ENCODE measurements around the gene SPX. TPM values are rescaled to one million over a fixed set of nuclear protein-coding genes. Genes with fewer than 3 reads are reported as not detected.

The SPX gene
- total and polyA plus RNA-seq, 7 donors, result 0.59 to 17.1 (median 2.4) TPM

DNA sequence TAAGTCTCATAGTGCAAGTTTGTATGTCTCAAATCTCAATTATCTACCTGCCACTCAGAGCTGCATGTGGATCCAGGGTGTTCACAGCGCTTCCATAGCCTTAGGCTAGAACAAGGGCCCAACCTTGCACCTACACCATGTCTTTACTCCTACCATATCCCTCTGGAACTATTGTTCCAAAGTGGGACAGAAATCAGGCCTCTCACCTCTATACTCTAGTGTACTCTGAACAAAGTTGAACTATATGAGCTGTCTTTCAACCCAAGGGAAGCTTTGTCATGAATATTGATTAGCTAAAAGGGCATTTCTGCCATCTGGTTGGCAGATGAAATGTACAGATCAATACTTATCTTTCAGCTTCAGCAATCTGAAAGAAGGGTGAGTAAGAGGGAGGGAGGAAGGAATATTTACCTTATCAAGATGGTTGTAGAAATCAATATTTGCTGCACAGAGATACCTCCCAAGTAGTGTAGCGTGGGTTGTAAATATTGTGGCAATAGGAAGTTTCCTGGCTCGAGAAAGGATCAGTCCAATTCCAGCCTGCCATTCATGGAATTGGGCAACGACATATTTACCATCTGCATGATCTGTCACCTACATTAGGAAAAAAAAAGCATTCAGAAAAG is 47.8 kb downstream of the SPX start:
- no peaks in the 10 kb centered on the region for H3K36me3 ChIP-seq (ENCODE audit: insufficient read depth in 1 of 2, low read depth in 1 of 2)
- intact Hi-C loops (cut with DNase I), result no loop called here
- no peaks in the 10 kb centered on the region for H3K27me3 ChIP-seq (ENCODE audit: insufficient read depth in 3 of 3, low read length in 2 of 3)
- TF ChIP-seq, protein P1, sequence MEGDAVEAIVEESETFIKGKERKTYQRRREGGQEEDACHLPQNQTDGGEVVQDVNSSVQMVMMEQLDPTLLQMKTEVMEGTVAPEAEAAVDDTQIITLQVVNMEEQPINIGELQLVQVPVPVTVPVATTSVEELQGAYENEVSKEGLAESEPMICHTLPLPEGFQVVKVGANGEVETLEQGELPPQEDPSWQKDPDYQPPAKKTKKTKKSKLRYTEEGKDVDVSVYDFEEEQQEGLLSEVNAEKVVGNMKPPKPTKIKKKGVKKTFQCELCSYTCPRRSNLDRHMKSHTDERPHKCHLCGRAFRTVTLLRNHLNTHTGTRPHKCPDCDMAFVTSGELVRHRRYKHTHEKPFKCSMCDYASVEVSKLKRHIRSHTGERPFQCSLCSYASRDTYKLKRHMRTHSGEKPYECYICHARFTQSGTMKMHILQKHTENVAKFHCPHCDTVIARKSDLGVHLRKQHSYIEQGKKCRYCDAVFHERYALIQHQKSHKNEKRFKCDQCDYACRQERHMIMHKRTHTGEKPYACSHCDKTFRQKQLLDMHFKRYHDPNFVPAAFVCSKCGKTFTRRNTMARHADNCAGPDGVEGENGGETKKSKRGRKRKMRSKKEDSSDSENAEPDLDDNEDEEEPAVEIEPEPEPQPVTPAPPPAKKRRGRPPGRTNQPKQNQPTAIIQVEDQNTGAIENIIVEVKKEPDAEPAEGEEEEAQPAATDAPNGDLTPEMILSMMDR (IDR thresholded peaks at IDR 0.05), result no peak
- H3K27ac ChIP-seq, result no peak overlapping the region
- H3K4me1 ChIP-seq, result no peaks in the 10 kb centered on the region
- ATAC-seq, result no peak
- 90 to 94% (median 92%) methylated on average over 4 of the region's 4 CpGs for WGBS, 3 donors
- no peak overlapping the region for H3K4me3 ChIP-seq
- H3K9me3 ChIP-seq, result no peaks in the 10 kb centered on the region
- no peak for DNase-seq

DNA sequence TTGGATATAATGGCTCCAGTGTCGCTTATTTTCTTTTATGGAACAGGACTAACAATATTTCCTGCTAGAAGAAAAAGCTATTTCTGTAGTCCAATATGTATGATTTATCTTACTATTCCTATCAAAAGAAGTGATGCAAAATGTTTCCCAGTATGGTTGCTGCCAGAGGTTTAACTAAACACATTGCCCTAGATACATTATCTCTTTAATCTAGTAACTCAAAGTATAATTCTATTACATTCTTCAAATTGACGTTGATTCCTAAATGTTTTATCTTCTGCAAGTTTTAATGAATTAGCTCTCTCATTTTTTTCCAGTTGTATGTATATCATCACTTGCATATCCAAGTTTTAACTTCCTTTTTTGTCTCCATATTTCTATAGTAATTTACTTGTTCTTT is 50.3 kb downstream of the SPX start:
- Histone ChIP-seq H3K4me3 (no peak overlapping the region), H3K4me1 (no peaks in the 10 kb centered on the region), H3K9me3 (no peaks in the 10 kb centered on the region), H3K36me3 (ENCODE audit: insufficient read depth in 1 of 2, low read depth in 1 of 2) (no peaks in the 10 kb centered on the region), H3K27ac (no peak overlapping the region), H3K27me3 (ENCODE audit: insufficient read depth in 3 of 3, low read length in 2 of 3) (no peaks in the 10 kb centered on the region)
- TF ChIP-seq, protein P1 (IDR thresholded peaks at IDR 0.05), result no peak
- intact Hi-C loops (cut with DNase I), result no loop called here
- no peak for ATAC-seq
- 90 to 92% (median 91%) methylated on average over 2 of the region's 2 CpGs for WGBS, 3 donors
- no peak for DNase-seq

DNA sequence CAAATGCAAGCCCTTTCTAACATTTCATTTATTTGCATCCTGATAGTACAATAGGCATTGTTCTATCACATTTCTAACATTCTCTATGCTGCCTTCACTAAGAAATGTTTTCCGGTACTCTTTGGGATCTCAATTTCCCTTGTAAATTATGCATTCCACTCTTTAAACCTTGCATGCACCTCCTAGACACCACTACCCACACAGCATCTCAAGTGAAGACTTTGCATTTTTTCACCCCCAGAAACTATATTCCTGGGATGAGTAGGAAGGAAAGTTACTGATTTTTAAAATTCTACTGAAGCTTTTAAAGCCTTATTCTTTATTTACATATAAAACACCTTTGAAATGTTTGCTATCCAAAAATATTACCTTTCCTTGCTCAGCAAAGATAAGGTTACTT is 51.4 kb downstream of the SPX start:
- Histone ChIP-seq H3K27ac (no peak overlapping the region), H3K27me3 (ENCODE audit: insufficient read depth in 3 of 3, low read length in 2 of 3) (no peaks in the 10 kb centered on the region), H3K4me1 (no peaks in the 10 kb centered on the region), H3K9me3 (no peaks in the 10 kb centered on the region), H3K4me3 (no peak overlapping the region), H3K36me3 (ENCODE audit: insufficient read depth in 1 of 2, low read depth in 1 of 2) (no peaks in the 10 kb centered on the region)
- intact Hi-C loops (cut with DNase I), result no loop called here
- 51 to 82% (median 78%) methylated on average over 1 of the region's 1 CpG for WGBS, 3 donors
- ATAC-seq (no peak), DNase-seq (no peak)
- TF ChIP-seq, protein P1 (IDR thresholded peaks at IDR 0.05), result no peak

DNA sequence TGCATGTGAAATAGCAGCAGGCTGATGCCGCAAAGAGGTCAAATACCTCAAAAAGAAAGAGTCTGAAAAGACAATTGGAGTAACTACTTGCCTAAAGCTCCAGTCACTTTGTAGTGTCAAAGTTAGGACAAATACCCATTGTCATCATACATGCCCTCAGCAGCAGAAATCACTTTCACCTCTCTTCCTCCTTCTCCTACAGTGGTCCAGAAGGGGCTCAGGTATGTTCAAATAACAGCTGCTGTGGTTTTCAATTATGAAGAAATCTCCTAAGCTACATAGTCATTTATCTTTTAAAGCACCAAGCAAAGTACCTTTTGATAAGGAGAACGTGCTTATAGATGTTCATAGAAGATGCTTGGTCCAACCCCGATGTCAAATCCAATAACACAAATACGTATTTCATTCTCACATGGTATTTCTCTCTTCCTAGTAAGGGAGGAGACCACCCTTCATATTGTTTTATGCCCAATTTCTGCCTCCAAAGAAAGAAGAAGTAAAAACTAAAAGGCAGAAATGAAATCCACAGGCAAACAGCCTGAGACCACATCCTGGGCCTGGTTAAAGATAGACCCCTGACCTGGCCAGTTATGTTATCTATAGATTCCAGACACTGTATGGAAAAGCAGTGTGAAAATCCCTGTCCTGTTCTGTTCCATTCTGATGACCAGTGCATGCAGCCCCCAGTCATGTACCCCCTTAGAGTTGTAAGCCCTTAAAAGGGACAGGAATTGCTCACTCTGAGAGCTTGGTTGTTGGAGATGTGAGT is 54.8 kb downstream of the SPX start:
- intact Hi-C loops (cut with DNase I), result no loop called here
- H3K4me3 ChIP-seq, result no peak overlapping the region
- WGBS, 3 donors, result 89 to 96% (median 90%) methylated on average over 4 of the region's 4 CpGs
- no peak for DNase-seq
- no peaks in the 10 kb centered on the region for H3K9me3 ChIP-seq
- H3K4me1 ChIP-seq, result no peaks in the 10 kb centered on the region
- no peaks in the 10 kb centered on the region for H3K27me3 ChIP-seq (ENCODE audit: insufficient read depth in 3 of 3, low read length in 2 of 3)
- TF ChIP-seq, protein P1 (IDR thresholded peaks at IDR 0.05), result no peak
- H3K27ac ChIP-seq, result no peak overlapping the region
- H3K36me3 ChIP-seq (ENCODE audit: insufficient read depth in 1 of 2, low read depth in 1 of 2), result no peaks in the 10 kb centered on the region
- no peak for ATAC-seq

Other genes starting within 250 kb of the SPX start
- not detected for gene SLCO1A2, start 191.4 kb upstream of the SPX start, total RNA-seq
- under 1 TPM in 1 of 3 donors, not detected in 2; 0.01 TPM for gene SLCO1A2, start 191.4 kb upstream of the SPX start, polyA plus RNA-seq
- not detected for gene IAPP, start 153.4 kb upstream of the SPX start, total RNA-seq
- under 1 TPM in 1 of 3 donors, not detected in 2; 0.07 TPM for gene IAPP, start 153.4 kb upstream of the SPX start, polyA plus RNA-seq
- 10 to 100 TPM; 18.8 to 22.7 (median 20.0) TPM for gene PYROXD1, start 88.6 kb upstream of the SPX start, total RNA-seq
- gene PYROXD1, start 88.6 kb upstream of the SPX start, polyA plus RNA-seq, result 10 to 100 TPM; 10.7 to 15.9 (median 14.2) TPM
- 10 to 100 TPM; 13.2 to 16.3 (median 13.5) TPM for gene RECQL, start 24.7 kb upstream of the SPX start, total RNA-seq
- gene RECQL, start 24.7 kb upstream of the SPX start, polyA plus RNA-seq, result 10 to 100 TPM in 2 of 3 donors, 1 to 10 TPM in 1; 9.0 to 36.6 (median 12.4) TPM
- 10 to 100 TPM; 14.0 to 30.5 (median 19.9) TPM for gene GOLT1B, start 24.5 kb upstream of the SPX start, total RNA-seq
- gene GOLT1B, start 24.5 kb upstream of the SPX start, polyA plus RNA-seq, result 10 to 100 TPM; 17.8 to 62.2 (median 39.4) TPM
- gene GYS2, start 78.6 kb downstream of the SPX start, total RNA-seq, result under 1 TPM in 1 of 4 donors, not detected in 3; 0.09 TPM
- gene GYS2, start 78.6 kb downstream of the SPX start, polyA plus RNA-seq, result under 1 TPM in 1 of 3 donors, not detected in 2; 0.03 TPM
- gene LDHB, start 131.5 kb downstream of the SPX start, total RNA-seq, result 100 to 1,000 TPM in 3 of 4 donors, 10 to 100 TPM in 1; 71.6 to 616 (median 350) TPM
- 100 to 1,000 TPM; 156 to 403 (median 231) TPM for gene LDHB, start 131.5 kb downstream of the SPX start, polyA plus RNA-seq
- 10 to 100 TPM in 2 of 4 donors, 1 to 10 TPM in 2; 3.4 to 13.3 (median 7.6) TPM for gene KCNJ8, start 248.4 kb downstream of the SPX start, total RNA-seq
- 1 to 10 TPM; 3.5 to 9.6 (median 7.4) TPM for gene KCNJ8, start 248.4 kb downstream of the SPX start, polyA plus RNA-seq

Data from psoas muscle (tissue), 8 donors.